Progenitor cell of endocrine pancreas (in vitro differentiated cells): ENCODE data around the gene BCO1. TPM values are rescaled to one million over a fixed set of nuclear protein-coding genes. Genes with fewer than 3 reads are reported as not detected.

Source experiments
- DNase-seq: peaks from one replicate; pipeline ENCODE4 v3.0.0; 2021; ENCODE audit warnings: low spot score; ENCODE audit not compliant: unreplicated experiment
- H3K27ac Mint-ChIP-seq: 2 replicates; pipeline ENCODE4 v1.8.0; 2021; ENCODE audit warnings: mild to moderate bottlenecking, moderate library complexity, mixed read lengths
- H3K27me3 Mint-ChIP-seq: 2 replicates; pipeline ENCODE4 v1.8.0; 2021; ENCODE audit warnings: mixed read lengths
- H3K36me3 Mint-ChIP-seq: 2 replicates; pipeline ENCODE4 v1.8.0; 2022; ENCODE audit warnings: mixed read lengths; ENCODE audit not compliant: insufficient read depth
- H3K4me1 Mint-ChIP-seq: 2 replicates; pipeline ENCODE4 v1.8.0; 2021; ENCODE audit warnings: low read depth, mixed read lengths
- H3K4me3 Mint-ChIP-seq: 2 replicates; pipeline ENCODE4 v1.8.0; 2021; ENCODE audit warnings: low read depth, mild to moderate bottlenecking, moderate library complexity, mixed read lengths
- H3K9me3 Mint-ChIP-seq: 2 replicates; pipeline ENCODE4 v1.8.0; 2021; ENCODE audit warnings: low read depth, mixed read lengths
- CTCF ChIP-seq: fragments of 200-600 bp; sonication (generic); IDR thresholded peaks from one replicate; pipeline ENCODE4 v1.5.0; 2021; ENCODE audit warnings: antibody characterized with exemption, mild to moderate bottlenecking; ENCODE audit not compliant: unreplicated experiment
- total RNA-seq: library from RNA; stranded (reverse); gene quantifications from 2 replicates; pipeline ENCODE4 v1.2.1, GENCODE V29; 2021

Gene BCO1
- total RNA-seq, 1 donor from 2014 or later = 3.3 TPM

GRCh38 chr16:81321536-81321935, 83.0 kb downstream of the BCO1 start:
- H3K27me3 Mint-ChIP-seq = no peaks in the 10 kb centered on the region
- no peaks in the 10 kb centered on the region for H3K36me3 Mint-ChIP-seq
- TF ChIP-seq CTCF = no peak
- H3K4me3 Mint-ChIP-seq = no peak overlapping the region
- no peak overlapping the region for H3K27ac Mint-ChIP-seq
- H3K9me3 Mint-ChIP-seq = no peaks in the 10 kb centered on the region
- H3K4me1 Mint-ChIP-seq = no peaks in the 10 kb centered on the region
- no peak for DNase-seq

- no peak for DNase-seq
- Mint-ChIP-seq H3K9me3 (no peaks in the 10 kb centered on the region), H3K36me3 (no peaks in the 10 kb centered on the region), H3K27ac (no peak overlapping the region), H3K4me3 (no peak overlapping the region), H3K4me1 (peaks cover 2% of the 10 kb centered on the region), H3K27me3 (no peaks in the 10 kb centered on the region)
- TF ChIP-seq CTCF = no peak
These were observed 86.3 kb downstream of the BCO1 start for GRCh38 chr16:81324808-81325207.

GRCh38 chr16:81327011-81327410, 88.5 kb downstream of the BCO1 start:
- Mint-ChIP-seq H3K27ac (no peak overlapping the region), H3K36me3 (no peaks in the 10 kb centered on the region), H3K9me3 (no peaks in the 10 kb centered on the region), H3K4me1 (peaks cover 2% of the 10 kb centered on the region), H3K27me3 (no peaks in the 10 kb centered on the region), H3K4me3 (no peak overlapping the region)
- no peak for TF ChIP-seq CTCF
- no peak for DNase-seq

GRCh38 chr16:81327447-81328196, 89.1 kb downstream of the BCO1 start:
- Mint-ChIP-seq H3K27ac (no peak overlapping the region), H3K27me3 (no peaks in the 10 kb centered on the region), H3K36me3 (peaks cover 3% of the 10 kb centered on the region), H3K9me3 (peaks cover 3% of the 10 kb centered on the region), H3K4me1 (peaks cover 2% of the 10 kb centered on the region), H3K4me3 (no peak overlapping the region)
- TF ChIP-seq CTCF = no peak
- DNase-seq = no peak

GRCh38 chr16:81329947-81330346, 91.5 kb downstream of the BCO1 start:
- Mint-ChIP-seq H3K36me3 (peaks cover 6% of the 10 kb centered on the region), H3K27ac (peak overlapping the region; percentile 42), H3K4me1 (peaks cover 2% of the 10 kb centered on the region), H3K9me3 (peaks cover 4% of the 10 kb centered on the region), H3K4me3 (no peak overlapping the region), H3K27me3 (no peaks in the 10 kb centered on the region)
- no peak for DNase-seq
- TF ChIP-seq CTCF = no peak
